Measurements from ENCODE around the gene SETBP1. TPM values are rescaled to one million over a fixed set of nuclear protein-coding genes. Genes with fewer than 3 reads are reported as not detected.

The SETBP1 gene
- total and polyA plus RNA-seq, 2 of the 8 experiments (the other 6 are each of a cell fraction or from before 2014, with no cell fraction given) = 2.0 to 6.5 TPM

DNA sequence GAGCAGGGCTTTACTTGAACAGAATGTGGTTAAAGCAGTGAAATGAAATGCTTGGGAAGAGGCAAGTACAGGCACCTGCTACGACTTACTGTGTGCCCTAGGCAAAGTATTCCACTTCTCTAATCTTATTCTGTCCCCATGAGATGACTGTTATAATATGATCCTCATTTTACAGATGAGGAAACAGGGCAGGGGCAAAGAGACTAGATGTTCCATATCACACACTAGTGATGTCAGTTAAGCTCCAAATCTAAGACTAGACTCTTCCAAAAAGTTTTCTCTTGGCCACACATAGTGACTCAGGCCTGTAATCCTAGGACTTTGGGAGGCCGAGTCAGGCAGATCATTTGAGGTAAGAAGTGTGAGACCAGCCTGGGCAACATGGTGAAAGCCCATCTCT is 235.0 kb downstream of the SETBP1 start:
- Histone ChIP-seq H2AK5ac (ENCODE audit: low read depth, low read length) (no peak overlapping the region), H3K23me2 (ENCODE audit: low read depth, low read length) (no peaks in the 10 kb centered on the region), H3K18ac (ENCODE audit: extremely low read depth, low read length) (no peak overlapping the region), H3K9me3 (ENCODE audit: insufficient read depth in 2 of 2, low read depth in 1 of 2, low read length in 1 of 2) (no peaks in the 10 kb centered on the region), H3K9ac (replicated peaks in 1 of 4; ENCODE audit: extremely low read depth in 1 of 4, low read depth in 3 of 4, low read length in 3 of 4) (no peak overlapping the region), H2BK15ac (ENCODE audit: low read length) (no peak overlapping the region), H3K79me2 (ENCODE audit: control insufficient read depth in 1 of 2, insufficient read depth in 2 of 2, low read length in 2 of 2) (no peaks in the 10 kb centered on the region), H2BK20ac (ENCODE audit: low read length) (no peak overlapping the region), H3K36me3 (ENCODE audit: control insufficient read depth in 2 of 4, insufficient read depth in 4 of 4, low read length in 3 of 4) (no peaks in the 10 kb centered on the region), H3K4me1 (replicated peaks in 1 of 4; ENCODE audit: control insufficient read depth in 3 of 4, insufficient read depth in 4 of 4, low read length in 3 of 4) (no peaks in the 10 kb centered on the region), H2BK5ac (ENCODE audit: low read depth, low read length) (no peak overlapping the region), H3K79me1 (ENCODE audit: low read depth, low read length) (no peaks in the 10 kb centered on the region), H3K23ac (ENCODE audit: insufficient read length) (no peak overlapping the region), H3K27ac (ENCODE audit: low read depth, low read length) (no peak overlapping the region), H2BK120ac (replicated peaks; ENCODE audit: low read depth, low read length) (no peak overlapping the region), H3K56ac (replicated peaks; ENCODE audit: insufficient read length, low read depth, low read length) (no peak overlapping the region), H4K8ac (ENCODE audit: extremely low read depth, insufficient read depth, low read length) (no peak overlapping the region), H3K4me2 (ENCODE audit: insufficient read depth in 1 of 2, low read depth in 2 of 2, low read length in 2 of 2) (no peak overlapping the region), H3K14ac (ENCODE audit: insufficient read length) (no peak overlapping the region), H3K4me3 (ENCODE audit: extremely low read depth in 1 of 4, insufficient read depth in 2 of 4, low read depth in 3 of 4, low read length in 4 of 4) (no peak overlapping the region), H3K27me3 (replicated peaks in 1 of 4; ENCODE audit: control insufficient read depth in 3 of 4, extremely low read depth in 1 of 4, insufficient read depth in 3 of 4, low read length in 3 of 4) (peaks cover 0 to 2% (median 0%) of the 10 kb centered on the region in 4 experiments; a peak in 1 of 7 replicates), H4K20me1 (replicated peaks in 1 of 2; ENCODE audit: control insufficient read depth in 1 of 2, insufficient read depth in 2 of 2, low read length in 2 of 2) (no peaks in the 10 kb centered on the region), H4K5ac (ENCODE audit: insufficient read length, low read depth, low read length) (no peak overlapping the region), H2BK12ac (ENCODE audit: low read depth, low read length) (no peak overlapping the region), H3K4ac (replicated peaks; ENCODE audit: insufficient read length, low read depth, low read length) (no peak overlapping the region), H2AFZ (ENCODE audit: low read length) (no peak overlapping the region), H4K91ac (replicated peaks; ENCODE audit: insufficient read length, low read length) (no peak overlapping the region)
- ChIA-PET POLR2A (ENCODE audit: partially characterized antibody) (no interaction called here), CTCF (ENCODE audit: partially characterized antibody) (no interaction called here)
- FAIRE-seq = no peak
- TF ChIP-seq SAP30 (IDR thresholded peaks at IDR 0.05; ENCODE audit: insufficient read depth, insufficient replicate concordance, low read length) (no peak), SIX5 (IDR thresholded peaks at IDR 0.05; ENCODE audit: low read depth, low read length) (no peak)
- WGBS, 2 experiments (ENCODE audit: extremely low coverage in 1 of 2, insufficient coverage in 1 of 2, insufficient read length in 1 of 2, insufficient replicate concordance in 2 of 2, low coverage in 1 of 2, low lambda C conversion rate in 2 of 2, missing lambda C conversion rate in 1 of 2) = 88% methylated on average over 2 of the region's 2 CpGs; no CpG with 5 or more reads in 1 of the 2 experiments
- no peak for DNase-seq (ENCODE audit: low read depth in 1 of 2, low spot score in 2 of 2)

Measured in H1 (cell line).